Measurements from ENCODE around the gene SLC9A9. TPM values are rescaled to one million over a fixed set of nuclear protein-coding genes. Genes with fewer than 3 reads are reported as not detected.

Gene SLC9A9
- total RNA-seq, 1 experiment from 2014 or later, result 1.4 TPM

- in situ Hi-C loops (cut with HindIII; ENCODE audit: low pct_unique_long_range_greater_than_20kb, low sequenced_read_pairs), result no loop called here
These were observed 63.8 kb downstream of the SLC9A9 start for GRCh38 chr3:143784446-143784845.

DNA sequence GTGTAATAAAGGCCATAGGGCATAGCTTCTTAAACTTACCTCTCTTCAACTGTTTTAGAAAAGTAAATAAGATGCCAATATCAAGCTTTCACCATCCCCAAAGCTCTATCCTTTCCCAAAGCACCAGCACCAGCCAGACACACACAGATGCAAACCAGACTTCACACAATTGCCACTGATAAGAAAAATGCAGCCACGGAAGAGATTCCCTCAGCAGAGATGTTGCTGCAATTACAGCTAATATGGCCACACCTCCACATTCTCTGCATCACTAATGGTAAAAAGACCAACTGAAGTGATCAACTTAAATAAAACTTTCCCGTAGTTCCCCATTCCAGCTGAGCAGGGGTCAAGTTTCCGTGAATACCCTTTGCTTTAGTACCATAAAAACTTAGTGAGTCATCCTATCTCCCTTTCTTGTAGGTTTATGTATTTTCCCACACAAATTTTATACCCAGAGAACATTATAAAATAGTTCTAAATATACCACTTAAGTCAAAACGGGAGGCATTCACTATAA, 64.4 kb downstream of the SLC9A9 start:
- no peak for DNase-seq (ENCODE audit: low read depth)

More at GRCh38 chr3:143784446-143784845, 63.8 kb downstream of the SLC9A9 start:
- DNase-seq (ENCODE audit: low read depth), result no peak

DNA sequence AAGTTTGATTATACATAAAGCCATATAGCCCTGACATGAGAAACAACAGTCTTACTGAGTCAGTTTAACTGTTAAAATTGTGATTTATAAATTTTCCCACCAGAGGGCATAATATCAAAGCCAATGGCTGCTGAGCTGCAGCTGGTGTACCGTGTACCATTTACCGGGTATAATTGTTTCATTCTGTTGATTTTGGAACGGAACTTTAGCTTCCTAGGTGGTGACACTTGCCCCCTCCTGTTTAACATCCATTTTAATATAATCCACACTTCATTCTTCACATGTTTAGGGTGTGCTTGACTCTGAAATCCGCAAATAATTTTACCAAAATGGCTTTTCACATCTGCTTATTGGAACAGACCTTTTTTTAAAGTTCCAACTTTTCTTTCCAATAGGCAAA, 72.8 kb downstream of the SLC9A9 start:
- peak; percentile 20 for DNase-seq (ENCODE audit: low read depth)

More for the DNA sequence above, 64.4 kb downstream of the SLC9A9 start:
- in situ Hi-C loops (cut with HindIII; ENCODE audit: low pct_unique_long_range_greater_than_20kb, low sequenced_read_pairs), result no loop called here

GRCh38 chr3:143771939-143772338, 76.3 kb downstream of the SLC9A9 start:
- in situ Hi-C loops (cut with HindIII; ENCODE audit: low pct_unique_long_range_greater_than_20kb, low sequenced_read_pairs), result no loop called here

More for the DNA sequence above, 72.8 kb downstream of the SLC9A9 start:
- in situ Hi-C loops (cut with HindIII; ENCODE audit: low pct_unique_long_range_greater_than_20kb, low sequenced_read_pairs), result no loop called here

GRCh38 chr3:143771258-143771657, 77.0 kb downstream of the SLC9A9 start:
- DNase-seq (ENCODE audit: low read depth), result no peak
- in situ Hi-C loops (cut with HindIII; ENCODE audit: low pct_unique_long_range_greater_than_20kb, low sequenced_read_pairs), result no loop called here

More at GRCh38 chr3:143771939-143772338, 76.3 kb downstream of the SLC9A9 start:
- no peak for DNase-seq (ENCODE audit: low read depth)

GRCh38 chr3:143770391-143770790, 77.9 kb downstream of the SLC9A9 start:
- in situ Hi-C loops (cut with HindIII; ENCODE audit: low pct_unique_long_range_greater_than_20kb, low sequenced_read_pairs), result no loop called here
- DNase-seq (ENCODE audit: low read depth), result no peak

- no peak for DNase-seq (ENCODE audit: low read depth)
These were observed 78.7 kb downstream of the SLC9A9 start for GRCh38 chr3:143769616-143770015.

DNA sequence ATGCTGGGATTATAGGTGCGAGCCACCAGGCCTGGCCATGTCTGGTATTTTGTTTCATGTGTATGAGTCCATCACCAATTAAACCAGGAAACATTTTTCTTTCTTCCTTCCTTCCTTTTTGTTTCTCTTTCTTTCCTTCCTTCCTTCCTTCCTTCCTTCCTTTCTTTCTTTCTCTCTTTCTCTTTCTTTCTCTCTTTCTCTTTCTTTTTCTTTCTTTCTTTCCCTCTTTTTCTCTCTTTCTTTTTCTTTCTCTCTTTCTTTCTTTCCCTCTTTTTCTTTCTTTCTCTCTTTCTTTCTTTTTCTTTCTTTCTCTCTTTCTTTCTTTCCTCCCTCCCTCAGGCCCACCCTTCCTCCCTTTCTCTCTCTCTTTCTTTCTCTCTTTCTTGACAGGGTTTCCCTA, 83.4 kb downstream of the SLC9A9 start:
- DNase-seq (ENCODE audit: low read depth), result no peak
- in situ Hi-C loops (cut with HindIII; ENCODE audit: low pct_unique_long_range_greater_than_20kb, low sequenced_read_pairs), result no loop called here

More at GRCh38 chr3:143769616-143770015, 78.7 kb downstream of the SLC9A9 start:
- in situ Hi-C loops (cut with HindIII; ENCODE audit: low pct_unique_long_range_greater_than_20kb, low sequenced_read_pairs), result no loop called here

DNA sequence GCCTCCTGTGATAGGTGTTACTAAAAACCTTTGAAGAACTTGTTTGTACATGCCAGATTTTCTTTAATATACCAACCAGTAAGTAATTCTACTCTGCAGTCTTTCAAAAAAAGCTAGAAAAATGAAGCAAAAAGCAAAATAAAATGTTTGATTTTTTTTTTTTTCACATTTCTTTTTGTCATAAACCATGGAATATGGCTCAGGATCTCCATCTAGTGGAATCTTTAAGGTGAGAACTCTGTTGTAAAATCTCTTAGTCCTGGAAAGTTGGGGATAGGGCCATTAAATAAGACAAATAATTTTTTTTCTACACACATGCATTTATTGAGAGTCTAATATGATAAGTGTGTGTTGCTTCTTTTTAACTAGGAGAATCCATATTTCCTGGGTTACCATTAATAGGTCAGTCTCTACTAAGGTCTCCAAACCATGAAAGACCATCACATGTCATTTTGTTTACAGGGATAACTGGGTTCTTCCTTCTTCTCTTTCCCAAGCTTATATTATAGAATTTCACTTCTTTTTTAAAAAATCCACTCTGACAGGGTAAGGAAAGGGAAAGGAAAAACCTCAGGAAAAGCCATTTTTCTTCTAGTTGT, 84.6 kb downstream of the SLC9A9 start:
- in situ Hi-C loops (cut with HindIII; ENCODE audit: low pct_unique_long_range_greater_than_20kb, low sequenced_read_pairs), result no loop called here
- peak; percentile 3 for DNase-seq (ENCODE audit: low read depth)

- in situ Hi-C loops (cut with HindIII; ENCODE audit: low pct_unique_long_range_greater_than_20kb, low sequenced_read_pairs), result no loop called here
- no peak for DNase-seq (ENCODE audit: low read depth)
These were observed 90.6 kb downstream of the SLC9A9 start for GRCh38 chr3:143757691-143758090.

GRCh38 chr3:143755978-143756377, 92.3 kb downstream of the SLC9A9 start:
- in situ Hi-C loops (cut with HindIII; ENCODE audit: low pct_unique_long_range_greater_than_20kb, low sequenced_read_pairs), result no loop called here
- no peak for DNase-seq (ENCODE audit: low read depth)

DNA sequence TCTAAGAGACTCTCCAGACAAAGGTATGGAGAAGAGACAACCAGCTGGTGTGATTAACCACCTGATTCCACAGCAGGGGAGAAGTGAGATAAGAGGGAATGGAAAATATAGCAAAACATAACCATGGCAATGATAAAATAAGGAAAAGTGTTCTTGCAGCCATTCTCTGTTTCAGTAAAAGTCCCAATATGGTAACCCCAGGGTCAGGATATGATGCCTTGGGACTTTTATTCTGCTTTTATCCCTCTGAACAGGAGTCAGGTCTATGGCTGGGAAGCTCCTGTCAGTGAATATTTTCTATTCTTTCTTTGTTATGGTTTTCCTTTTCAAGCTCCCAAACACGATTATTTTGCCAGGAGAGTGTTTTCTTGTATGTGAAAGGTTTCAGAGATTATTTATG, 94.2 kb downstream of the SLC9A9 start:
- no peak for DNase-seq (ENCODE audit: low read depth)
- in situ Hi-C loops (cut with HindIII; ENCODE audit: low pct_unique_long_range_greater_than_20kb, low sequenced_read_pairs), result no loop called here

GRCh38 chr3:143753456-143753855, 94.8 kb downstream of the SLC9A9 start:
- DNase-seq (ENCODE audit: low read depth), result no peak
- in situ Hi-C loops (cut with HindIII; ENCODE audit: low pct_unique_long_range_greater_than_20kb, low sequenced_read_pairs), result no loop called here

DNA sequence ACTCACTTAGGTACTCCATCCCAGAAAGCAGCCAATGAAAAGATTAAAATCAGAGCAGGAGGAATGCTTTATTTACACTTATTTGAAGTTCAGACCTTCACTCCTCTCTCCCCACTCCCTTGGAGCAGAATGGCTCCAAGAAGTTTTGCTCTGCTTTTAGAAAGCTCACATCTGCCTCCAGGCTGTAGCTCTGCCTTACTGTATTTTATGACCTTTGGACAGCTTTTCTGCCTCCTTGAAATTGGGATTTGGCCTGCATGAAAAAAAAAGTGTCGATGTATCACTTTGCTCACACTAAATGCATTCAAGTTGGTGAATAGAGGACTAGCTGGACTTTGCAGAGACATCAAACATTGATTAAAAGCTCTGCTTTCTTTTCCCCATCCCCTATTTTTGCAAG, 95.3 kb downstream of the SLC9A9 start:
- in situ Hi-C loops (cut with HindIII; ENCODE audit: low pct_unique_long_range_greater_than_20kb, low sequenced_read_pairs), result no loop called here
- no peak for DNase-seq (ENCODE audit: low read depth)

DNA sequence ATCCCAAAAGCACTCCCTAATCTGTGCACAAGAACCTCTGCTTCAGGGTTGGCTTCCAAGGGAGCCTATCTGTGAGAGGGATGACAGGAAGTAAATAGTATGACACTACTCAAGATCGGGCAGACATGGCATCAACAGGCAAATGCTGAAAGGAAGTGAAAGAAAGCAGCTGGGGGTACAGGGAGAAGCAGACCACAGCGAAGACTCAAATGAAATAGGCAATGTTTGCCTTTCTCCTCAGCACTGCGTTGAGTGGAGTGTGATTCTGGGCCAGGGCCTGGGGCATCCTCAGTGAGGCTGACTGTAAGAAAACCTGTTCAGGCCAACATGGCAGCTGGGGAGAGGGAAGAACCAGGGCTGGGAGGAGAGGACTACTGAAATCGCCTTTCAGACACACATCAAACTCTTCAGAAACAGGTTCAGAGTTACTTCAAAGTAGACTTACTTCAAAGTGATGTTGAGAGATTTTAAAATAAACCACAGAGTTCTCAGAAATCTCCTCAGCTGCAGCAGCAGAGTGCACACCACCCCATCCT, 96.6 kb downstream of the SLC9A9 start:
- DNase-seq (ENCODE audit: low read depth), result no peak
- in situ Hi-C loops (cut with HindIII; ENCODE audit: low pct_unique_long_range_greater_than_20kb, low sequenced_read_pairs), result no loop called here

DNA sequence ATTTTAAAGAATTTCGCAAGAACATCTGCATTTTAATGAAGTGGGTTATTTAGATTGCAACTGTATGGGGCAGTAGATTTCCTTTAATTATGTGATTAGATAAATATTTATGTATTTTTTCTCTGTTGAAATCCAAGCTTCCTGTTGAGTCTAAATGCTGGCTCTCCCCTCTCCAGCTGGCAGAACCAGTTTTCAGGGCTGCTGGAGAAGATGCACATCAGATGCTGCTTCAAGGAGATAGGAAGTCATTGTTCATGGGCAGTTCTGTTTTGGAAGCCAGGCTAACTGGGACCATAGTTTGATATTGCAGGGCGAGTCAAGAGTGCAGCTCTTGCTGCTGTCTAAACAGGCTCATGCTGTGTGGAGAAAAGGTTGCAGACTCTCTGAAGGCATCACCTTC, 97.4 kb downstream of the SLC9A9 start:
- DNase-seq (ENCODE audit: low read depth), result no peak
- in situ Hi-C loops (cut with HindIII; ENCODE audit: low pct_unique_long_range_greater_than_20kb, low sequenced_read_pairs), result no loop called here

- DNase-seq (ENCODE audit: low read depth), result no peak
- in situ Hi-C loops (cut with HindIII; ENCODE audit: low pct_unique_long_range_greater_than_20kb, low sequenced_read_pairs), result no loop called here
These were observed 98.3 kb downstream of the SLC9A9 start for GRCh38 chr3:143749926-143750325.

DNA sequence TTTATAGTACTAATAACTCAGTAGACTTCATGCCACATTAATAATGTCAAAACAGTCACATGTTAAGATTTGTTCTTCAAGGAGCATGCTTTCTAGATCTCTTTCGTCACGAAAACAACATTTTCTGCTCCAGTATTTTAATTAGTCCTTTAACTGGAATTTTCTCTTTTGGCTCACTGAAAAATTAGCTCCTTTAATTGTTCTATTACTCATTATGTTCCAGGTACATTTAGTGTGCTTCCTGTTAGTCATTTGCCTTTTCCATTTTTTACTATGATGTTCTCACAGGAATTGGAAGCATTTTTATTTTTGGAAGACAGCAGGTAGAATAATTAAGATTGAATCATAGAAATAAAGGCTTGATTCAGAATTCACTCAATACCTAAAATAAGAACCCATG, 111.2 kb downstream of the SLC9A9 start:
- no peak for DNase-seq (ENCODE audit: low read depth)
- in situ Hi-C loops (cut with HindIII; ENCODE audit: low pct_unique_long_range_greater_than_20kb, low sequenced_read_pairs), result no loop called here

GRCh38 chr3:143736205-143736997, 111.9 kb downstream of the SLC9A9 start:
- in situ Hi-C loops (cut with HindIII; ENCODE audit: low pct_unique_long_range_greater_than_20kb, low sequenced_read_pairs), result no loop called here
- DNase-seq (ENCODE audit: low read depth), result no peak
